Stimulated activated CD8-positive, alpha-beta memory T cell treated with anti-CD3 and anti-CD28 coated beads, Interleukin-15, amount 100 ng/mL, for 1 hour (primary cell): ENCODE measurements around the gene MACROH2A1.

Source experiments
- DNase-seq: peaks from one replicate; pipeline ENCODE4 v3.0.0-alpha.2; 2020; ENCODE audit warnings: low read depth

The MACROH2A1 gene

GRCh38 chr5:135435467-135436330 lies 36.7 kb upstream of the MACROH2A1 start:
- DNase-seq: no peak

GRCh38 chr5:135434591-135435466 lies 35.8 kb upstream of the MACROH2A1 start:
- DNase-seq: no peak

- no peak for DNase-seq
Observed at GRCh38 chr5:135433681-135434426, 34.8 kb upstream of the MACROH2A1 start.

GRCh38 chr5:135432113-135432512 lies 33.1 kb upstream of the MACROH2A1 start:
- DNase-seq: no peak

- DNase-seq: no peak
Observed at GRCh38 chr5:135430135-135430437, 31.1 kb upstream of the MACROH2A1 start.

GRCh38 chr5:135429301-135430134 lies 30.5 kb upstream of the MACROH2A1 start:
- DNase-seq: no peak

- no peak for DNase-seq
Observed at GRCh38 chr5:135428586-135428985, 29.6 kb upstream of the MACROH2A1 start.

GRCh38 chr5:135426102-135427082 lies 27.4 kb upstream of the MACROH2A1 start:
- DNase-seq: no peak

- DNase-seq: no peak
Observed at GRCh38 chr5:135425641-135426040, 26.6 kb upstream of the MACROH2A1 start.

GRCh38 chr5:135423846-135424168 lies 24.8 kb upstream of the MACROH2A1 start:
- no peak for DNase-seq

GRCh38 chr5:135423146-135423845 lies 24.3 kb upstream of the MACROH2A1 start:
- DNase-seq: no peak

GRCh38 chr5:135422419-135422818 lies 23.4 kb upstream of the MACROH2A1 start:
- no peak for DNase-seq

- no peak for DNase-seq
Observed at GRCh38 chr5:135417083-135417482, 18.1 kb upstream of the MACROH2A1 start.

- no peak for DNase-seq
Observed at GRCh38 chr5:135405082-135405481, 6.1 kb upstream of the MACROH2A1 start.

- DNase-seq: no peak
Observed at GRCh38 chr5:135402031-135402430, 3.0 kb upstream of the MACROH2A1 start.

GRCh38 chr5:135400866-135401265 lies 1.8 kb upstream of the MACROH2A1 start:
- no peak for DNase-seq

GRCh38 chr5:135399794-135400542 lies 937 bp upstream of the MACROH2A1 start:
- no peak for DNase-seq

- DNase-seq: no peak
Observed at GRCh38 chr5:135398160-135398854, 724 bp downstream of the MACROH2A1 start.
